H9 (cell line): ENCODE results near the gene SRA1. TPM values are rescaled to one million over a fixed set of nuclear protein-coding genes. Genes with fewer than 3 reads are reported as not detected.

Source experiments
- DNase-seq: peaks from one replicate; pipeline ENCODE4 v3.0.0-alpha.2; 2017
- H2AFZ ChIP-seq: one replicate; pipeline ENCODE4 v1.6.1; 2013; ENCODE audit warnings: mild to moderate bottlenecking, low read length, control low read depth, moderate library complexity
- H2AK5ac ChIP-seq: 2 replicates; pipeline ENCODE4 v1.6.1; 2013; ENCODE audit warnings: low read length, control low read depth, mixed read lengths; ENCODE audit not compliant: insufficient read length
- H2BK120ac ChIP-seq: one replicate; pipeline ENCODE4 v1.6.1; 2013; ENCODE audit warnings: low read depth, mild to moderate bottlenecking, low read length, control low read depth, inconsistent platforms; ENCODE audit not compliant: poor library complexity, severe bottlenecking
- H2BK12ac ChIP-seq: 2 replicates; pipeline ENCODE4 v1.6.1; 2013; ENCODE audit warnings: low read length, control low read depth, mixed read lengths, low read depth; ENCODE audit not compliant: insufficient read length
- H2BK15ac ChIP-seq: 2 replicates; pipeline ENCODE4 v1.6.1; 2013; ENCODE audit warnings: low read depth, low read length, control low read depth
- H2BK20ac ChIP-seq: one replicate; pipeline ENCODE4 v1.6.1; 2013; ENCODE audit warnings: low read depth, mild to moderate bottlenecking, low read length, control low read depth, inconsistent platforms; ENCODE audit not compliant: poor library complexity, severe bottlenecking
- H2BK5ac ChIP-seq: 2 replicates; pipeline ENCODE4 v1.6.1; 2013; ENCODE audit warnings: low read length, control low read depth, mixed read lengths; ENCODE audit not compliant: insufficient read length
- H3K14ac ChIP-seq: 2 replicates; pipeline ENCODE4 v1.6.1; 2013; ENCODE audit warnings: low read length, control low read depth; ENCODE audit not compliant: insufficient read depth
- H3K18ac ChIP-seq: 2 replicates; pipeline ENCODE4 v1.6.1; 2013; ENCODE audit warnings: low read depth, mild to moderate bottlenecking, mixed read lengths, low read length, control low read depth; ENCODE audit not compliant: insufficient read length
- H3K23ac ChIP-seq: 2 replicates; pipeline ENCODE4 v1.6.1; 2013; ENCODE audit warnings: low read length, control low read depth, mixed read lengths, low read depth; ENCODE audit not compliant: insufficient read length
- H3K23me2 ChIP-seq: 2 replicates; pipeline ENCODE4 v1.6.1; 2013; ENCODE audit warnings: low read depth, mild to moderate bottlenecking, mixed read lengths, low read length, control low read depth; ENCODE audit not compliant: insufficient read length, poor library complexity, severe bottlenecking
- H3K27ac ChIP-seq: 2 replicates; pipeline ENCODE4 v1.5.1; 2013; ENCODE audit warnings: low read length, control low read depth, mixed read lengths, low read depth; ENCODE audit not compliant: insufficient read length
- H3K27me3 ChIP-seq: 2 replicates; pipeline ENCODE4 v1.6.1; 2013; ENCODE audit warnings: low read length, control low read depth, inconsistent platforms; ENCODE audit not compliant: insufficient read depth
- H3K4ac ChIP-seq: 2 replicates; pipeline ENCODE4 v1.6.1; 2013; ENCODE audit warnings: low read depth, mild to moderate bottlenecking, control low read depth, inconsistent platforms, low read length, moderate library complexity
- H3K4me1 ChIP-seq: 2 replicates; pipeline ENCODE4 v1.6.1; 2013; ENCODE audit warnings: low read length, control low read depth, inconsistent platforms; ENCODE audit not compliant: insufficient read depth
- H3K4me2 ChIP-seq: 2 replicates; pipeline ENCODE4 v1.6.1; 2013; ENCODE audit warnings: low read length, control low read depth, mixed read lengths; ENCODE audit not compliant: insufficient read length, insufficient read depth
- H3K56ac ChIP-seq: 2 replicates; pipeline ENCODE4 v1.6.1; 2013; ENCODE audit warnings: low read depth, mild to moderate bottlenecking, mixed read lengths, low read length, control low read depth; ENCODE audit not compliant: insufficient read length
- H3K79me1 ChIP-seq: 2 replicates; pipeline ENCODE4 v1.6.1; 2013; ENCODE audit warnings: low read depth, mild to moderate bottlenecking, moderate library complexity, low read length, control low read depth, inconsistent platforms; ENCODE audit not compliant: insufficient read depth, poor library complexity, severe bottlenecking
- H3K79me2 ChIP-seq: 2 replicates; pipeline ENCODE4 v1.6.1; 2013; ENCODE audit warnings: low read length, control low read depth, inconsistent platforms; ENCODE audit not compliant: insufficient read depth
- H3K9ac ChIP-seq: 2 replicates; pipeline ENCODE4 v1.6.1; 2013; ENCODE audit warnings: low read length, control low read depth, mixed read lengths; ENCODE audit not compliant: insufficient read length; ENCODE audit errors: extremely low read depth
- H3K9me3 ChIP-seq: one replicate; pipeline ENCODE4 v1.6.1; 2013; ENCODE audit warnings: low read depth, low read length, inconsistent platforms; ENCODE audit not compliant: control insufficient read depth
- H3T11ph ChIP-seq: one replicate; pipeline ENCODE4 v1.6.1; 2013; ENCODE audit warnings: mild to moderate bottlenecking, low read length, control low read depth, inconsistent platforms
- H4K20me1 ChIP-seq: one replicate; pipeline ENCODE4 v1.6.1; 2013; ENCODE audit not compliant: control insufficient read depth, insufficient read length, insufficient read depth
- H4K5ac ChIP-seq: 2 replicates; pipeline ENCODE4 v1.6.1; 2013; ENCODE audit warnings: low read depth, mild to moderate bottlenecking, mixed read lengths, low read length, control low read depth; ENCODE audit not compliant: insufficient read length
- H4K8ac ChIP-seq: replicated peaks from 2 replicates; pipeline ENCODE4 v1.6.1; 2013; ENCODE audit warnings: low read length, control low read depth, mixed read lengths, low read depth; ENCODE audit not compliant: insufficient read length
- H4K91ac ChIP-seq: 2 replicates; pipeline ENCODE4 v1.6.1; 2013; ENCODE audit warnings: low read depth, mild to moderate bottlenecking, moderate library complexity, mixed read lengths, low read length, control low read depth; ENCODE audit not compliant: insufficient read length
- H3K27ac Mint-ChIP-seq, 3 experiments: 2 replicates in 2 of 3; 3 replicates in 1 of 3; pipeline ENCODE4 v1.8.0; 2020 to 2021; ENCODE audit warnings: mixed read lengths in 3 of 3, mild to moderate bottlenecking in 1 of 3, moderate library complexity in 1 of 3
- H3K27me3 Mint-ChIP-seq: 2 replicates; pipeline ENCODE4 v1.8.0; 2021; ENCODE audit warnings: low read depth, mild to moderate bottlenecking, moderate library complexity, mixed read lengths
- H3K36me3 Mint-ChIP-seq, 3 experiments: 2 replicates in 2 of 3; 3 replicates in 1 of 3; pipeline ENCODE4 v1.8.0; 2020 to 2021; ENCODE audit warnings: low read depth in 3 of 3, mixed read lengths in 3 of 3; ENCODE audit not compliant: insufficient read depth in 1 of 3
- H3K4me1 Mint-ChIP-seq, 2 experiments: 2 replicates each; pipeline ENCODE4 v1.8.0; 2020; ENCODE audit warnings: mixed read lengths in 2 of 2
- H3K4me3 Mint-ChIP-seq, 2 experiments: 2 replicates in 1 of 2; 3 replicates in 1 of 2; pipeline ENCODE4 v1.8.0; 2020 to 2021; ENCODE audit warnings: mild to moderate bottlenecking in 2 of 2, mixed read lengths in 2 of 2, moderate library complexity in 1 of 2
- H3K9me3 Mint-ChIP-seq, 2 experiments: 2 replicates in 1 of 2; 3 replicates in 1 of 2; pipeline ENCODE4 v1.8.0; 2020; ENCODE audit warnings: mild to moderate bottlenecking in 2 of 2, mixed read lengths in 2 of 2, moderate library complexity in 1 of 2
- CTCF ChIP-seq: fragments of 200-600 bp; sonication (generic); conservative IDR thresholded peaks from 3 replicates; pipeline ENCODE4 v1.8.0; 2021; ENCODE audit warnings: antibody characterized with exemption, mild to moderate bottlenecking
- WGBS: extraction: QIAGEN DNeasy Blood & Tissue Kit; methylation state at CpG from one replicate; pipeline ENCODE4 v1.1.7; 2013; ENCODE audit warnings: missing lambda C conversion rate, low lambda C conversion rate, mixed read lengths; ENCODE audit not compliant: insufficient read length; ENCODE audit errors: extremely low coverage; 5-methylcytosine and 5-hydroxymethylcytosine counted together
- total RNA-seq: library from RNA; stranded (reverse); gene quantifications from 2 replicates; pipeline ENCODE4 v1.2.1, GENCODE V29; 2021

SRA1 gene
- total RNA-seq, 1 experiment from 2014 or later, result 49.3 TPM

GRCh38 chr5:140564196-140565023 lies 7.1 kb upstream of the SRA1 start, which contains the start of the genes APBB3 and SLC35A4:
APBB3 (minus strand) TSS chr5:140564598; CDS start chr5:140564245, 353 bp downstream.
SLC35A4 (plus strand) TSS chr5:140564828; CDS start chr5:140567170, 2,342 bp downstream.
- H3K4me1 Mint-ChIP-seq, result peaks cover 14 to 18% of the 10 kb centered on the region in 2 experiments
- Histone ChIP-seq H4K5ac (no peak within 1 kb of the TSS), H3K56ac (no peak within 1 kb of the TSS), H3K18ac (peak within 1 kb of the TSS; percentile 56), H2BK5ac (no peak within 1 kb of the TSS), H3K23ac (no peak within 1 kb of the TSS), H2AK5ac (no peak within 1 kb of the TSS), H3K9ac (peak within 1 kb of the TSS; percentile 88), H3T11ph (no peak within 1 kb of the TSS), H3K27ac (no peak within 1 kb of the TSS), H4K91ac (no peak within 1 kb of the TSS), H2BK12ac (no peak within 1 kb of the TSS), H3K79me1 (no peaks in the 10 kb centered on the region), H2AFZ (no peak within 1 kb of the TSS), H4K8ac (no peak within 1 kb of the TSS), H3K9me3 (no peaks in the 10 kb centered on the region), H4K20me1 (no peaks in the 10 kb centered on the region), H3K79me2 (no peaks in the 10 kb centered on the region), H2BK20ac (no peak within 1 kb of the TSS), H3K4me1 (peaks cover 4% of the 10 kb centered on the region; the same call in 1 of the 2 replicates), H3K27me3 (no peaks in the 10 kb centered on the region), H2BK15ac (no peak within 1 kb of the TSS), H3K4ac (no peak within 1 kb of the TSS), H2BK120ac (no peak within 1 kb of the TSS), H3K4me2 (peak within 1 kb of the TSS; percentile 92), H3K23me2 (peaks cover 10% of the 10 kb centered on the region), H3K14ac (peak within 1 kb of the TSS; percentile 80)
- peak; percentile 96 for DNase-seq
- no CpG with 5 or more reads among the region's 74 CpGs for WGBS
- TF ChIP-seq CTCF, result no peak
- H3K27ac Mint-ChIP-seq, result peak within 1 kb of the TSS; percentile 89 to 98 (median 92)
- no peaks in the 10 kb centered on the region; a peak in 2 of 5 replicates for H3K9me3 Mint-ChIP-seq
- peak within 1 kb of the TSS; percentile 89 to 98 for H3K4me3 Mint-ChIP-seq
- H3K27me3 Mint-ChIP-seq, result no peaks in the 10 kb centered on the region; the same call in 1 of the 2 replicates
- H3K36me3 Mint-ChIP-seq, result peaks cover 9 to 41% (median 31%) of the 10 kb centered on the region in 3 experiments
